ENCODE results near the gene HIPK1.
A peak's percentile ranks its signal among the peaks of the same experiment; 100 is the strongest.

- peak; percentile 69; the same call in 1 of the 2 replicates for TF ChIP-seq POLR2AphosphoS5 (IDR thresholded peaks at IDR 0.05; ENCODE audit: borderline replicate concordance, low read depth, low read length)
- no peak for TF ChIP-seq EZH2 (IDR thresholded peaks at IDR 0.05)
- TF ChIP-seq FOXP2 (optimal IDR thresholded peaks at IDR 0.05; ENCODE audit: control extremely low read depth, extremely low read length, insufficient read depth): no peak
These were observed 62.4 kb downstream of the HIPK1 start for GRCh38 chr1:113991467-113991997.
